Uterus (tissue), 4 donors: ENCODE data around the gene ZDHHC5. TPM values are rescaled to one million over a fixed set of nuclear protein-coding genes. Genes with fewer than 3 reads are reported as not detected.
"Not testable (repeated sequence)": the region's sequence is repeated elsewhere in the genome, so short reads cannot be mapped to it uniquely, and the experiment has no call there.

Experiments used
- DNase-seq, 2 donors: peaks; one replicate each; pipeline ENCODE4 v3.0.0-alpha.2; 2019 to 2020
- H3K27ac ChIP-seq, 2 donors: fragments of 200-600 bp; sonication (generic); 1 replicate in 1 of 2; 2 replicates in 1 of 2; pipeline ENCODE4 v1.5.1; 2016 to 2018
- H3K27me3 ChIP-seq, 2 donors: fragments of 200-600 bp; sonication (generic); one replicate each; pipeline ENCODE4 v1.5.1; 2018 to 2019; ENCODE audit warnings: control low read depth in 1 of 2
- H3K36me3 ChIP-seq, 2 donors: fragments of 200-600 bp; sonication (generic); one replicate each; pipeline ENCODE4 v1.5.1; 2019; ENCODE audit warnings: control low read depth in 1 of 2
- H3K4me1 ChIP-seq, 2 donors: fragments of 200-600 bp; sonication (generic); one replicate each; pipeline ENCODE4 v1.5.1; 2018 to 2019; ENCODE audit warnings: control low read depth in 1 of 2
- H3K4me3 ChIP-seq, 2 donors: fragments of 200-600 bp; sonication (generic); 1 replicate in 1 of 2; 2 replicates in 1 of 2; pipeline ENCODE4 v1.5.1; 2018 to 2019; ENCODE audit warnings: mild to moderate bottlenecking in 1 of 2
- H3K9me3 ChIP-seq, 2 donors: fragments of 200-600 bp; sonication (generic); one replicate each; pipeline ENCODE4 v1.5.1; 2019; ENCODE audit warnings: control low read depth in 1 of 2
- POLR2A ChIP-seq, 2 donors: fragments of 450-650 bp; IDR thresholded peaks; one replicate each; pipeline ENCODE4 v1.6.1; 2016; ENCODE audit warnings: antibody characterized with exemption in 2 of 2, mild to moderate bottlenecking in 1 of 2, moderate library complexity in 1 of 2
- intact Hi-C: fragments of 100-400 bp; cut with DNase I; formaldehyde crosslinking; loops from one replicate; pipeline ENCODE4 v1.15.1; 2023; ENCODE audit warnings: low total_unique reads
- total RNA-seq, 4 donors: library from RNA; depleted of rRNA in 3 of 4; stranded (reverse); fragments of >200 nt in 3 of 4; gene quantifications; one replicate each; pipeline versions ENCODE4 v1.1.0 to v1.2.4, GENCODE V29; 2014 to 2023
- TF ChIP-seq, protein P1 (sequence below), 4 experiments: fragments of 200-600 bp in 2 of 4; fragments of 450-650 bp in 2 of 4; sonication (generic) in 2 of 4; IDR thresholded peaks; one replicate each; pipeline ENCODE4 v1.5.1; 2016 to 2019; ENCODE audit warnings: antibody characterized with exemption in 4 of 4, mild to moderate bottlenecking in 2 of 4, moderate library complexity in 1 of 4
- donor health status: DM: yes; HTN: yes; CAD: no.

Gene ZDHHC5
- total RNA-seq, 4 donors from 2014 or later: 27.2 to 50.6 (median 34.6) TPM

DNA sequence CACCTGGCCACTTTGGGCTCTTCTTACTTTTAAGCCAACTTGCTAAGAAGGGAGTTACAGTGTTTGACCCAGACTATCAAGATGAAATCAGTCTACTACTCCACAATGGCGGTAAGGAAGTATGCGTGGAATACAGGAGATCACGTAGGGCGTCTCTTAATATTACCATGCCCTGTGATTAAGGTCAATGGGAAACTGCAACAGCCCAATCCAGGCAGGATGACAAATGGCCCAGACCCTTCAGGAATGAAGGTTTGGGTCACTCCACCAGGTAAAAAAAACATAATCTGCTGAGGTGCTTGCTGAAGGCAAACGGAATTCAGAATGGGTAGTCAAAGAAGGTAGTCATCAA, 17.2 kb upstream of the ZDHHC5 start:
- Histone ChIP-seq H3K27me3 (no peaks in the 10 kb centered on the region), H3K36me3 (no peaks in the 10 kb centered on the region), H3K27ac (peak overlapping the region in 1 of 2 donors; percentile 75), H3K9me3 (no peaks in the 10 kb centered on the region), H3K4me3 (no peak overlapping the region), H3K4me1 (peaks cover 0 to 31% of the 10 kb centered on the region in 2 donors)
- intact Hi-C loops: no loop called here
- no peak for DNase-seq
- TF ChIP-seq POLR2A (IDR thresholded peaks at IDR 0.05): no peak
- TF ChIP-seq, protein P1, sequence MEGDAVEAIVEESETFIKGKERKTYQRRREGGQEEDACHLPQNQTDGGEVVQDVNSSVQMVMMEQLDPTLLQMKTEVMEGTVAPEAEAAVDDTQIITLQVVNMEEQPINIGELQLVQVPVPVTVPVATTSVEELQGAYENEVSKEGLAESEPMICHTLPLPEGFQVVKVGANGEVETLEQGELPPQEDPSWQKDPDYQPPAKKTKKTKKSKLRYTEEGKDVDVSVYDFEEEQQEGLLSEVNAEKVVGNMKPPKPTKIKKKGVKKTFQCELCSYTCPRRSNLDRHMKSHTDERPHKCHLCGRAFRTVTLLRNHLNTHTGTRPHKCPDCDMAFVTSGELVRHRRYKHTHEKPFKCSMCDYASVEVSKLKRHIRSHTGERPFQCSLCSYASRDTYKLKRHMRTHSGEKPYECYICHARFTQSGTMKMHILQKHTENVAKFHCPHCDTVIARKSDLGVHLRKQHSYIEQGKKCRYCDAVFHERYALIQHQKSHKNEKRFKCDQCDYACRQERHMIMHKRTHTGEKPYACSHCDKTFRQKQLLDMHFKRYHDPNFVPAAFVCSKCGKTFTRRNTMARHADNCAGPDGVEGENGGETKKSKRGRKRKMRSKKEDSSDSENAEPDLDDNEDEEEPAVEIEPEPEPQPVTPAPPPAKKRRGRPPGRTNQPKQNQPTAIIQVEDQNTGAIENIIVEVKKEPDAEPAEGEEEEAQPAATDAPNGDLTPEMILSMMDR (IDR thresholded peaks at IDR 0.05): no peak

DNA sequence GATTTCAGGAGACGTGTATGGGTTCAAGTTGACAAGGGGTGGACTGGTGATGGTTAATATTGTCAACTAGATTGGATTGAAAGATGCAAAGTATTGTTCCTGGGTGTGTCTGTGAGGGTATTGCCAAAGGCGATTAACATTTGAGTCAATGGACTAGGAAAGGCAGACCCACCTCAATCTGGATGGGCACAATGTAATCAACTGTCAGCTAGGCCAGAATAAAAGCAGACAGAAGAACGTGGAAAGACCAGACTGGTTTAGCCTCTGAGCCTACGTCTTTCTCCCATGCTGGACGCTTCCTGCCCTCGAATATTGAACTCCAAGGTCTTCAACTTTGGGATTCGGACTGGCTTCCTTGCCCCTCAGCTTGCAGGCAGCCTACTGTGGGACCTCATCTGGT, 16.5 kb upstream of the ZDHHC5 start:
- Histone ChIP-seq H3K36me3 (no peaks in the 10 kb centered on the region), H3K9me3 (no peaks in the 10 kb centered on the region), H3K27ac (no peak overlapping the region), H3K4me3 (no peak overlapping the region), H3K4me1 (peaks cover 0 to 24% of the 10 kb centered on the region in 2 donors), H3K27me3 (no peaks in the 10 kb centered on the region)
- DNase-seq: no peak
- TF ChIP-seq POLR2A (IDR thresholded peaks at IDR 0.05): no peak
- TF ChIP-seq, protein P1 (IDR thresholded peaks at IDR 0.05): no peak
- intact Hi-C loops: no loop called here

DNA sequence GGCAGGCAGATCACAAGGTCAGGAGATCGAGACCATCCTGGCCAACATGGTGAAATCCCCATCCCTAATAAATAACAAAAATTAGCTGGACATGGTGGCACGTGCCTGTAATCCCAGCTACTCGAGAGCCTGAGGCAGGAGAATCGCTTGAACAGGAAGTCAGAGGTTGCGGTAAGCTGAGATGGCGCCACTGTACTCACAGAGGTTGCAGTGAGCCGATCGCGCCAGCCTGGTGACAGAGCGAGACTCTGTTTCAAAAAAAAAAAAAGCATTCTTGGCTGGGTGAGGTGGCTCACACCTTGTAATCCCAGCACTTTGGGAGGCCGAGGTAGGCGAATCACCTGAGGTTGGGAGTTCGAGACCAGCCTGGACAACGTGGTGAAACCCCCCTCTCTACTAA, 15.7 kb upstream of the ZDHHC5 start:
- intact Hi-C loops, H3K4me3 ChIP-seq, H3K9me3 ChIP-seq, DNase-seq, H3K27me3 ChIP-seq, H3K27ac ChIP-seq, H3K36me3 ChIP-seq: not testable (repeated sequence)
- peaks cover 5 to 20% of the 10 kb centered on the region in 2 donors for H3K4me1 ChIP-seq

DNA sequence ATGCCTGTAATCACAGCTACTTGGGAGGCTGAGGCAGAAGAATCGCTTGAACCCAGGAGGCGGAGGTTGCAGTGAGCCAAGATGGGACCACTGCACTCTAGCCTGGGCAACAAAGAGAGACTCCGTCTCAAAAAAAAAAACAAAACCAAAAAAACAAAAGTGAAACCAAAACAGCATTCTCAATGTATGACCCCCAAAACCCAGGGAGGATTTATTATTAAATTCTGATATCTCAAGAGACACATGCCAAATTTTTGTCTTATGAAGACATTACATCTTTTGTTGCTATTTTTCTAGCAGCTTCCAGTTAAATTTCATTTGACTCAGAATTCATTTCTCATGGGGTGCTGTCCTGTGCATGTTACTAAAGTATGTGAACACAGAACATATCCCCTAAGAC, 15.3 kb upstream of the ZDHHC5 start:
- H3K27ac ChIP-seq: no peak overlapping the region
- intact Hi-C loops: no loop called here
- H3K27me3 ChIP-seq: no peaks in the 10 kb centered on the region
- TF ChIP-seq POLR2A (IDR thresholded peaks at IDR 0.05): no peak
- TF ChIP-seq, protein P1 (IDR thresholded peaks at IDR 0.05): no peak
- DNase-seq: no peak
- H3K36me3 ChIP-seq: no peaks in the 10 kb centered on the region
- H3K4me3 ChIP-seq: no peak overlapping the region
- H3K4me1 ChIP-seq: peaks cover 5 to 16% of the 10 kb centered on the region in 2 donors
- no peaks in the 10 kb centered on the region for H3K9me3 ChIP-seq

DNA sequence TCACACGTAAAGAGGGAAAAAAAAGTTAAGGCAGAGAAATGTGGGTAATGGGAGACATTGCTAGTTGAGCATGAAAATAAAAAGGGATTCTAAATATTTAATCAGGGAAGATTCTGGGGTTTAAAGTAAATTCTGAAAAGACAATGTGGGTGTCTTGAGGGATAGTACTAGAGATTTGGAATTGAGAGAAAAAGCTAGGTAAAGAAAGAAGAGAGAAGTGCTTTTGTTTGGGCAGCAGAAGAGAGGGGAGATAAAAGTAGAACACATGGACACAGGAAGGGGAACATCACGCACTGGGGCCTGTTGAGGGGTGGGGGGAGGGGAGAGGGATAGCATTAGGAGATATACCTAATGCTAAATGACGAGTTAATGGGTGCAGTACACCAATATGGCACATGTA, 14.8 kb upstream of the ZDHHC5 start:
- TF ChIP-seq, protein P1 (IDR thresholded peaks at IDR 0.05): no peak
- no peak for TF ChIP-seq POLR2A (IDR thresholded peaks at IDR 0.05)
- intact Hi-C loops: no loop called here
- H3K9me3 ChIP-seq: no peaks in the 10 kb centered on the region
- H3K27me3 ChIP-seq: no peaks in the 10 kb centered on the region
- peaks cover 5 to 12% of the 10 kb centered on the region in 2 donors for H3K4me1 ChIP-seq
- DNase-seq: no peak
- no peak overlapping the region for H3K4me3 ChIP-seq
- no peaks in the 10 kb centered on the region for H3K36me3 ChIP-seq
- H3K27ac ChIP-seq: no peak overlapping the region

DNA sequence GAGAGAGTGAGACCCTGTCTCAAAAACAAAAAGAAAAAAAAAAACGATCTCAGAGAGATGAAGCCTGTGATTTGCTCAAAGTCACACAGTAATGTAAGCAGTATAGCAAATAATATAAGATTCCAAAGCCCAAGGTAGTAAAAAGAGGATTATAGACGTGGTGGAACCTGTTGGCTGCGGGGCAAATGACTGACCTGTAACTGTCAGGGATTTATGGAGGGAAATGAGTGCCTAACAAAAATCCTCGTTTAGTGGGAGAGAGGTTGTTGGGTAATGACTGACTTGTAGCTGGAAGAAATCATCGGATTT, 11.1 kb upstream of the ZDHHC5 start:
- DNase-seq: no peak
- intact Hi-C loops: no loop called here
- Histone ChIP-seq H3K36me3 (no peaks in the 10 kb centered on the region), H3K4me1 (peaks cover 0 to 5% of the 10 kb centered on the region in 2 donors), H3K9me3 (no peaks in the 10 kb centered on the region), H3K27ac (peak overlapping the region; percentile 87 to 93), H3K4me3 (peak overlapping the region; percentile 56 to 61), H3K27me3 (no peaks in the 10 kb centered on the region)
- TF ChIP-seq POLR2A (IDR thresholded peaks at IDR 0.05): no peak
- TF ChIP-seq, protein P1 (IDR thresholded peaks at IDR 0.05): no peak
